Heart right ventricle (tissue), 16 donors: ENCODE measurements around the gene PPP1R14C. TPM values are rescaled to one million over a fixed set of nuclear protein-coding genes. Genes with fewer than 3 reads are reported as not detected.

Experiments used
- ATAC-seq, 8 donors: fragments of 200-7000 bp; cut with Tn5 transposase; one replicate each; pipeline ENCODE4 v1.9.1; 2020; ENCODE audit warnings: mild to moderate bottlenecking in 8 of 8, moderate library complexity in 8 of 8, moderate number of reproducible peaks in 1 of 8
- DNase-seq, 2 donors: peaks; one replicate each; pipeline ENCODE4 v3.0.0-alpha.2; 2020
- H3K27ac ChIP-seq, 10 donors: fragments of 200-600 bp; sonication (generic) in 2 of 10; one replicate each; pipeline versions ENCODE4 v1.5.0 to v1.8.0; 2020 to 2022; ENCODE audit warnings: mild to moderate bottlenecking in 3 of 10
- H3K27me3 ChIP-seq, 7 donors: fragments of 200-600 bp; one replicate each; pipeline ENCODE4 v1.8.0; 2021 to 2022; ENCODE audit warnings: mild to moderate bottlenecking in 2 of 7
- H3K36me3 ChIP-seq, 9 donors: fragments of 200-600 bp; sonication (generic) in 1 of 9; one replicate each; pipeline versions ENCODE4 v1.5.0 to v1.8.0; 2020 to 2022; ENCODE audit warnings: mild to moderate bottlenecking in 2 of 9
- H3K4me1 ChIP-seq, 9 donors: fragments of 200-600 bp; sonication (generic) in 1 of 9; one replicate each; pipeline versions ENCODE4 v1.5.0 to v1.8.0; 2020 to 2022; ENCODE audit warnings: mild to moderate bottlenecking in 4 of 9
- H3K4me3 ChIP-seq, 10 donors: fragments of 200-600 bp; sonication (generic) in 2 of 10; one replicate each; pipeline versions ENCODE4 v1.5.0 to v1.8.0; 2020 to 2022; ENCODE audit warnings: mild to moderate bottlenecking in 7 of 10, moderate library complexity in 2 of 10
- H3K9me3 ChIP-seq, 11 donors: fragments of 200-600 bp in 10 of 11; sonication (generic) in 2 of 11; one replicate each; pipeline versions ENCODE4 v1.5.0 to v1.8.0; 2013 to 2022; ENCODE audit warnings: mild to moderate bottlenecking in 2 of 11, control low read depth in 1 of 11, moderate library complexity in 1 of 11
- CTCF ChIP-seq, 9 donors: fragments of 200-600 bp; sonication (generic) in 2 of 9; IDR thresholded peaks; one replicate each; pipeline versions ENCODE4 v1.5.0 to v1.8.0; 2021 to 2022; ENCODE audit warnings: antibody characterized with exemption in 9 of 9, mild to moderate bottlenecking in 5 of 9, moderate library complexity in 1 of 9
- WGBS, 2 donors: extraction: QIAGEN DNeasy Blood & Tissue Kit; methylation state at CpG; one replicate each; pipeline ENCODE4 v1.1.7; 2013; ENCODE audit warnings: inconsistent platforms in 1 of 2; 5-methylcytosine and 5-hydroxymethylcytosine counted together
- intact Hi-C, 10 donors: fragments of 100-400 bp; cut with DNase I; formaldehyde crosslinking; loops; one replicate each; pipeline versions ENCODE4 v1.11.1 to v1.14.2; 2022
- polyA plus RNA-seq, 2 donors: library from polyadenylated mRNA; stranded (reverse); fragments of 200-250 nt; gene quantifications; one replicate each; pipeline ENCODE4 v1.2.3, GENCODE V29; 2013
- total RNA-seq, 10 donors: library from RNA; stranded (reverse); fragmentation: NEBNext Ultra II Directional in 3 of 10; extraction: Animal tissue kit (Norgen Biotek cat#: 25700) in 3 of 10; gene quantifications; one replicate each; pipeline versions ENCODE4 v1.2.1 to v1.2.4, GENCODE V29; 2021 to 2023
- donor health status: Arrhythmogenic right ventricular cardiomyopathy.
- donor health status: ischemic (EF 13 %, LVEDD 7.1; RV severe dilation, severe dysfunction).
- donor health status: healthy with polysubstance abuse.
- donor health status: DM: no; HTN: yes; CAD: no.
- donor health status: DM: no; HTN: no; CAD: no.
- donor health status: ischemic (EF 25% LVEDD 6.9; RV normal size, moderate dysfunction).
- donor health status: ischemic (EF 25% LVEDD 5.7; RV mildly dilated, moderate dysfunction).
- donor health status: healthy.
- donor health status: DM: yes; HTN: yes; CAD: no.
- donor health status: Ischemic cardiomyopathy.
- donor health status: ischemic (EF 35%, LVEDD 5.7; RV mildly dilated, moderate dysfunction).
- donor health status: nonischemic (EF 11% LVEDD 7.7; RV severe dilation, severe dysfunction).
- donor health status: DM: yes; HTN: yes; CAD: no.
- donor health status: PGD.
- donor health status: ischemic (EF 29% LVEDD 5.4; RV normal size, mild dysfunction).
- donor health status: nonischemic (EF 23%, LVEDD 6.1; RV moderate dilation, normal function).

The PPP1R14C gene
- total and polyA plus RNA-seq, 12 donors: 22.6 to 145 (median 92.1) TPM

- Histone ChIP-seq H3K9me3 (no peaks in the 10 kb centered on the region), H3K4me3 (no peak overlapping the region), H3K27me3 (peaks cover 0 to 6% (median 0%) of the 10 kb centered on the region in 7 donors), H3K27ac (no peak overlapping the region), H3K36me3 (no peaks in the 10 kb centered on the region), H3K4me1 (peaks cover 0 to 49% (median 24%) of the 10 kb centered on the region in 9 donors)
- DNase-seq (peak; percentile 34 to 46), ATAC-seq (peak in 7 of 8 donors; percentile 12 to 68 (median 52))
- TF ChIP-seq CTCF (IDR thresholded peaks at IDR 0.05): no peak
- WGBS, 2 donors: 43 to 50% methylated on average over 9 of the region's 9 CpGs
- intact Hi-C loops: no loop called here
These were observed 62.0 kb downstream of the PPP1R14C start for GRCh38 chr6:150204705-150205472.

- peak overlapping the region in 1 of 10 donors; percentile 75 for H3K27ac ChIP-seq
- WGBS, 2 donors: 83 to 89% methylated on average over 7 of the region's 7 CpGs
- no peak overlapping the region for H3K4me3 ChIP-seq
- no peak for TF ChIP-seq CTCF (IDR thresholded peaks at IDR 0.05)
- ATAC-seq: no peak
- DNase-seq: no peak
- intact Hi-C loops: no loop called here
- no peaks in the 10 kb centered on the region for H3K36me3 ChIP-seq
- H3K27me3 ChIP-seq: peaks cover 0 to 6% (median 0%) of the 10 kb centered on the region in 7 donors
- H3K4me1 ChIP-seq: peaks cover 0 to 59% (median 31%) of the 10 kb centered on the region in 9 donors
- H3K9me3 ChIP-seq: no peaks in the 10 kb centered on the region
These were observed 65.2 kb downstream of the PPP1R14C start for GRCh38 chr6:150207931-150208570.

GRCh38 chr6:150208611-150209352 lies 65.9 kb downstream of the PPP1R14C start:
- H3K27ac ChIP-seq: peak overlapping the region in 6 of 10 donors; percentile 14 to 75 (median 45)
- DNase-seq (no peak), ATAC-seq (peak in 4 of 8 donors; percentile 27 to 68 (median 44))
- H3K9me3 ChIP-seq: no peaks in the 10 kb centered on the region
- TF ChIP-seq CTCF (IDR thresholded peaks at IDR 0.05): no peak
- H3K27me3 ChIP-seq: peaks cover 0 to 6% (median 0%) of the 10 kb centered on the region in 7 donors
- no peak overlapping the region for H3K4me3 ChIP-seq
- WGBS, 2 donors: 49 to 66% methylated on average over 12 of the region's 12 CpGs
- intact Hi-C loops: no loop called here
- no peaks in the 10 kb centered on the region for H3K36me3 ChIP-seq
- peaks cover 0 to 58% (median 32%) of the 10 kb centered on the region in 9 donors for H3K4me1 ChIP-seq

GRCh38 chr6:150209415-150209814 lies 66.6 kb downstream of the PPP1R14C start:
- TF ChIP-seq CTCF (IDR thresholded peaks at IDR 0.05): no peak
- Histone ChIP-seq H3K9me3 (no peaks in the 10 kb centered on the region), H3K4me1 (peaks cover 0 to 56% (median 32%) of the 10 kb centered on the region in 9 donors), H3K27ac (peak overlapping the region in 2 of 10 donors; percentile 41 to 75), H3K36me3 (no peaks in the 10 kb centered on the region), H3K4me3 (no peak overlapping the region), H3K27me3 (peaks cover 0 to 6% (median 0%) of the 10 kb centered on the region in 7 donors)
- DNase-seq: no peak
- no peak for ATAC-seq
- intact Hi-C loops: no loop called here
- 95% methylated on average over 2 of the region's 2 CpGs for WGBS, 2 donors
